ENCODE data around the gene CFAP74.

GRCh38 chr1:1924386-1924785, 79.2 kb downstream of the CFAP74 start:
- no peak for TF ChIP-seq CTCF (IDR thresholded peaks at IDR 0.05)
- no peak for TF ChIP-seq POLR2A (IDR thresholded peaks at IDR 0.05)

Data from testis (tissue), 2 donors.